Lower leg skin (tissue), 4 donors: ENCODE measurements around the gene ZDHHC8. TPM values are rescaled to one million over a fixed set of nuclear protein-coding genes. Genes with fewer than 3 reads are reported as not detected.

Experiments used
- DNase-seq, 2 donors: peaks; one replicate each; pipeline ENCODE4 v3.0.0-alpha.2; 2019; ENCODE audit warnings: low spot score in 2 of 2
- H3K4me3 ChIP-seq: fragments of 200-600 bp; sonication (generic); 2 replicates; pipeline ENCODE4 v1.5.1; 2017; ENCODE audit warnings: mild to moderate bottlenecking, low read depth; ENCODE audit not compliant: poor library complexity, severe bottlenecking
- CTCF ChIP-seq, 3 donors: fragments of 450-650 bp; IDR thresholded peaks; one replicate each; pipeline ENCODE4 v1.5.1; 2016; ENCODE audit warnings: antibody characterized with exemption in 3 of 3, mild to moderate bottlenecking in 3 of 3, moderate library complexity in 2 of 3
- POLR2A ChIP-seq, 2 donors: fragments of 450-650 bp; IDR thresholded peaks; one replicate each; pipeline ENCODE4 v1.6.1; 2016 to 2017; ENCODE audit warnings: antibody characterized with exemption in 2 of 2, mild to moderate bottlenecking in 1 of 2, moderate library complexity in 1 of 2
- WGBS, 2 donors: methylation state at CpG; one replicate each; pipeline ENCODE4 v1.1.5; 2018; 5-methylcytosine and 5-hydroxymethylcytosine counted together
- intact Hi-C: fragments of 100-400 bp; cut with DNase I; formaldehyde crosslinking; loops from one replicate; pipeline ENCODE4 v1.15.0; 2023; ENCODE audit warnings: low total_unique reads
- total RNA-seq, 4 donors: library from RNA; depleted of rRNA; stranded (reverse); fragments of >200 nt; gene quantifications; one replicate each; pipeline ENCODE4 v1.1.0, GENCODE V29; 2016

Gene ZDHHC8
- total RNA-seq, 4 donors from 2014 or later = 17.8 to 30.0 (median 26.1) TPM

- intact Hi-C loops = loop anchor here (10.0 kb wide), 1 partner anchor 60 kb away; no protein-coding TSS in a partner anchor
- no peak for TF ChIP-seq POLR2A (IDR thresholded peaks at IDR 0.05)
- no peak for TF ChIP-seq CTCF (IDR thresholded peaks at IDR 0.05)
- H3K4me3 ChIP-seq = no peak overlapping the region
- 95 to 97% methylated on average over 15 of the region's 15 CpGs for WGBS, 2 donors
- no peak for DNase-seq
These were observed 37.3 kb upstream of the ZDHHC8 start for GRCh38 chr22:20094197-20094807.

GRCh38 chr22:20095521-20095920 lies 36.1 kb upstream of the ZDHHC8 start:
- H3K4me3 ChIP-seq = no peak overlapping the region
- TF ChIP-seq POLR2A (IDR thresholded peaks at IDR 0.05) (no peak), CTCF (IDR thresholded peaks at IDR 0.05) (no peak)
- no peak for DNase-seq
- intact Hi-C loops = loop anchor here (10.0 kb wide), 1 partner anchor 61 kb away; no protein-coding TSS in a partner anchor
- 95% methylated on average over 4 of the region's 4 CpGs for whole genome bisulfite sequencing, 2 donors

- no peak for TF ChIP-seq POLR2A (IDR thresholded peaks at IDR 0.05)
- no peak for TF ChIP-seq CTCF (IDR thresholded peaks at IDR 0.05)
- 95 to 99% methylated on average over 2 of the region's 2 CpGs for WGBS, 2 donors
- intact Hi-C loops = loop anchor here (10.0 kb wide), 1 partner anchor 62 kb away; no protein-coding TSS in a partner anchor
- H3K4me3 ChIP-seq = no peak overlapping the region
- DNase-seq = no peak
These were observed 34.8 kb upstream of the ZDHHC8 start for GRCh38 chr22:20096574-20097420.

- H3K4me3 ChIP-seq = no peak overlapping the region
- DNase-seq = no peak
- WGBS, 2 donors = 95 to 96% methylated on average over 6 of the region's 6 CpGs
- intact Hi-C loops = loop anchor here (10.0 kb wide), 1 partner anchor 64 kb away; no protein-coding TSS in a partner anchor
- TF ChIP-seq POLR2A (IDR thresholded peaks at IDR 0.05) (no peak), CTCF (IDR thresholded peaks at IDR 0.05) (no peak)
These were observed 32.4 kb upstream of the ZDHHC8 start for GRCh38 chr22:20099099-20099711.

- no peak overlapping the region for H3K4me3 ChIP-seq
- no peak for TF ChIP-seq POLR2A (IDR thresholded peaks at IDR 0.05)
- no peak for TF ChIP-seq CTCF (IDR thresholded peaks at IDR 0.05)
- no peak for DNase-seq
- 78 to 80% methylated on average over 8 of the region's 8 CpGs for WGBS, 2 donors
- intact Hi-C loops = no loop called here
These were observed 30.0 kb upstream of the ZDHHC8 start for GRCh38 chr22:20101638-20102037.
